IMR-90 (cell line): ENCODE results near the gene MEGF6. TPM values are rescaled to one million over a fixed set of nuclear protein-coding genes. Genes with fewer than 3 reads are reported as not detected.
A peak's percentile ranks its signal among the peaks of the same experiment; 100 is the strongest.

ENCODE experiments used
- ATAC-seq: fragments of 200-7000 bp; cut with Tn5 transposase; 2 replicates; pipeline ENCODE4 v1.9.1; 2020; ENCODE audit warnings: low read depth, mild to moderate bottlenecking, moderate library complexity
- BruUV-seq: library from RNA; stranded (reverse); fragments of 400-500 nt; replicated peaks from 2 replicates; lab custom pipeline; 2021; lab: Mats Ljungman, UMichigan
- CTCF ChIA-PET: fragments of 300-600 bp; formaldehyde crosslinking; extraction: SDS; loops from one replicate; lab custom pipeline; 2021; ENCODE audit warnings: antibody characterized with exemption; lab: Yijun Ruan, JAX
- POLR2A ChIA-PET: fragments of 300-600 bp; sonication (Branson Sonifier 250); formaldehyde crosslinking; loops from one replicate; lab custom pipeline; 2022; ENCODE audit warnings: antibody characterized with exemption; ENCODE audit not compliant: unreplicated experiment; lab: Charles Lee
- DNase-seq: peaks from one replicate; pipeline ENCODE4 v3.0.0; 2013
- H2AFZ ChIP-seq: replicated peaks from 2 replicates; pipeline ENCODE3; 2013; ENCODE audit warnings: low read length, mild to moderate bottlenecking; ENCODE audit not compliant: poor library complexity
- H2AK5ac ChIP-seq: 2 replicates; pipeline ENCODE4 v1.6.1; 2013; ENCODE audit warnings: low read depth, low read length, inconsistent platforms
- H2AK9ac ChIP-seq: replicated peaks from 2 replicates; pipeline ENCODE3; 2013; ENCODE audit warnings: mild to moderate bottlenecking, low read depth, low read length, moderate library complexity; ENCODE audit not compliant: poor library complexity
- H2BK120ac ChIP-seq: 2 replicates; pipeline ENCODE4 v1.6.1; 2013; ENCODE audit warnings: low read depth, low read length, inconsistent platforms
- H2BK15ac ChIP-seq: 3 replicates; pipeline ENCODE4 v1.6.1; 2013; ENCODE audit warnings: low read depth, low read length, inconsistent platforms
- H2BK20ac ChIP-seq: 2 replicates; pipeline ENCODE4 v1.6.1; 2013; ENCODE audit warnings: low read depth, mild to moderate bottlenecking, inconsistent platforms, low read length, moderate library complexity
- H2BK5ac ChIP-seq: 2 replicates; pipeline ENCODE4 v1.6.1; 2013; ENCODE audit warnings: mild to moderate bottlenecking, low read depth, low read length, inconsistent platforms; ENCODE audit not compliant: poor library complexity, severe bottlenecking
- H3K14ac ChIP-seq: replicated peaks from 2 replicates; pipeline ENCODE4 v1.6.1; 2013; ENCODE audit warnings: low read depth, low read length, inconsistent platforms
- H3K18ac ChIP-seq: 2 replicates; pipeline ENCODE4 v1.6.1; 2013; ENCODE audit warnings: low read depth, low read length, control low read depth
- H3K23ac ChIP-seq: 2 replicates; pipeline ENCODE4 v1.6.1; 2013; ENCODE audit warnings: low read depth, low read length, inconsistent platforms
- H3K27ac ChIP-seq: 2 replicates; pipeline ENCODE4 v1.5.1; 2013; ENCODE audit warnings: mild to moderate bottlenecking, control low read depth, low read length; ENCODE audit not compliant: insufficient read depth
- H3K27me3 ChIP-seq: 2 replicates; pipeline ENCODE4 v1.6.1; 2013; ENCODE audit warnings: low read length; ENCODE audit not compliant: control insufficient read depth, insufficient read depth
- H3K36me3 ChIP-seq: 2 replicates; pipeline ENCODE4 v1.6.1; 2013; ENCODE audit warnings: low read length, mixed read lengths; ENCODE audit not compliant: control insufficient read depth, insufficient read depth
- H3K4ac ChIP-seq: 2 replicates; pipeline ENCODE4 v1.6.1; 2013; ENCODE audit warnings: low read depth, low read length, inconsistent platforms
- H3K4me1 ChIP-seq: 2 replicates; pipeline ENCODE4 v1.6.1; 2013; ENCODE audit warnings: low read length, mixed read lengths; ENCODE audit not compliant: control insufficient read depth, insufficient read depth
- H3K4me2 ChIP-seq: 2 replicates; pipeline ENCODE4 v1.6.1; 2013; ENCODE audit warnings: low read depth, mild to moderate bottlenecking, control low read depth, low read length, moderate library complexity
- H3K4me3 ChIP-seq: 2 replicates; pipeline ENCODE4 v1.5.1; 2013; ENCODE audit warnings: low read depth, mild to moderate bottlenecking, control low read depth, low read length, moderate library complexity; ENCODE audit not compliant: insufficient read depth
- H3K56ac ChIP-seq: 2 replicates; pipeline ENCODE4 v1.6.1; 2013; ENCODE audit warnings: low read length, inconsistent platforms; ENCODE audit not compliant: insufficient read depth; ENCODE audit errors: extremely low read depth
- H3K79me1 ChIP-seq, 2 experiments: 2 replicates each; pipeline ENCODE4 v1.6.1; 2013; ENCODE audit warnings: low read length in 2 of 2, inconsistent platforms in 1 of 2, low read depth in 1 of 2
- H3K9ac ChIP-seq: 2 replicates; pipeline ENCODE4 v1.6.1; 2013; ENCODE audit warnings: low read depth, low read length, control low read depth
- H3K9me1 ChIP-seq: 2 replicates; pipeline ENCODE4 v1.6.1; 2013; ENCODE audit warnings: low read length, inconsistent platforms; ENCODE audit not compliant: insufficient read depth
- H3K9me3 ChIP-seq: 2 replicates; pipeline ENCODE4 v1.6.1; 2013; ENCODE audit warnings: low read length; ENCODE audit not compliant: control insufficient read depth, insufficient read depth
- H4K20me1 ChIP-seq: 2 replicates; pipeline ENCODE4 v1.6.1; 2013; ENCODE audit warnings: low read length, inconsistent platforms; ENCODE audit not compliant: insufficient read depth
- H4K5ac ChIP-seq: 2 replicates; pipeline ENCODE4 v1.6.1; 2013; ENCODE audit warnings: mild to moderate bottlenecking, low read depth, low read length, control low read depth
- H4K8ac ChIP-seq, 2 experiments: 2 replicates each; pipeline ENCODE4 v1.6.1; 2013; ENCODE audit warnings: low read depth in 2 of 2, low read length in 2 of 2, control low read depth in 1 of 2, inconsistent platforms in 1 of 2
- H4K91ac ChIP-seq: 2 replicates; pipeline ENCODE4 v1.6.1; 2013; ENCODE audit warnings: low read depth, low read length, inconsistent platforms; ENCODE audit not compliant: insufficient read depth
- BHLHE40 ChIP-seq: fragments of 150-350 bp; IDR thresholded peaks from 2 replicates; pipeline ENCODE4 v1.6.1; 2016; ENCODE audit warnings: mild to moderate bottlenecking, low read depth, low read length
- CEBPB ChIP-seq: IDR thresholded peaks from 2 replicates; pipeline ENCODE4 v1.6.1; 2012; ENCODE audit warnings: low read depth, low read length, improper control_type of control experiment
- CHD1 ChIP-seq: IDR thresholded peaks from 2 replicates; pipeline ENCODE4 v1.6.1; 2012; ENCODE audit warnings: low read depth, low read length, improper control_type of control experiment
- ELK1 ChIP-seq: fragments of 150-350 bp; IDR thresholded peaks from 2 replicates; pipeline ENCODE4 v1.6.1; 2016; ENCODE audit warnings: low read depth, mild to moderate bottlenecking, low read length, moderate library complexity, borderline replicate concordance
- MAZ ChIP-seq: IDR thresholded peaks from 2 replicates; pipeline ENCODE4 v1.6.1; 2012; ENCODE audit warnings: low read depth, mild to moderate bottlenecking, low read length, improper control_type of control experiment, moderate library complexity, borderline replicate concordance
- MXI1 ChIP-seq: IDR thresholded peaks from 2 replicates; pipeline ENCODE4 v1.6.1; 2012; ENCODE audit warnings: low read depth, mild to moderate bottlenecking, low read length, moderate library complexity, borderline replicate concordance
- RAD21 ChIP-seq: IDR thresholded peaks from 2 replicates; pipeline ENCODE4 v1.6.1; 2012; ENCODE audit warnings: low read length, improper control_type of control experiment
- RFX5 ChIP-seq: IDR thresholded peaks from 2 replicates; pipeline ENCODE4 v1.8.0; 2012; ENCODE audit warnings: low read depth, mild to moderate bottlenecking, low read length, moderate library complexity
- WGBS, 2 experiments: methylation state at CpG; one replicate each; pipeline versions ENCODE4 v1.1.5 to v1.1.7; 2013; ENCODE audit warnings: missing lambda C conversion rate in 2 of 2; ENCODE audit not compliant: insufficient read length in 1 of 2; ENCODE audit errors: extremely low coverage in 2 of 2; 5-methylcytosine and 5-hydroxymethylcytosine counted together
- dilution Hi-C: fragments of 300-500 bp; cut with HindIII; formaldehyde crosslinking; loops from one replicate; pipeline ENCODE4 v1.14.3; 2018; ENCODE audit warnings: low sequenced_read_pairs; ENCODE audit not compliant: unreplicated experiment
- in situ Hi-C: fragments of 300-500 bp; cut with MboI; formaldehyde crosslinking; loops from 3 replicates; pipeline ENCODE4 v1.14.3; 2019; ENCODE audit warnings: low sequenced_read_pairs, inconsistent platforms, mixed read lengths
- intact Hi-C: fragments of 100-400 bp; cut with micrococcal nuclease; formaldehyde crosslinking; loops from 2 replicates; pipeline ENCODE4 v1.10.0; 2022
- polyA plus RNA-seq, 3 experiments: library from polyadenylated mRNA; depleted of rRNA; stranded (reverse); fragments of >200 nt; gene quantifications; 2 replicates each; pipeline ENCODE4 v1.2.3, GENCODE V29; 2012; ENCODE audit warnings: low replicate concordance in 1 of 3
- total RNA-seq: library from RNA; depleted of rRNA; stranded (reverse); fragments of >200 nt; gene quantifications from 2 replicates; pipeline ENCODE4 v1.2.3, GENCODE V29; 2012

The MEGF6 gene
- total and polyA plus RNA-seq, 2 of the 4 experiments (the other 2 are of a cell fraction), result 0.72 to 4.1 TPM

DNA sequence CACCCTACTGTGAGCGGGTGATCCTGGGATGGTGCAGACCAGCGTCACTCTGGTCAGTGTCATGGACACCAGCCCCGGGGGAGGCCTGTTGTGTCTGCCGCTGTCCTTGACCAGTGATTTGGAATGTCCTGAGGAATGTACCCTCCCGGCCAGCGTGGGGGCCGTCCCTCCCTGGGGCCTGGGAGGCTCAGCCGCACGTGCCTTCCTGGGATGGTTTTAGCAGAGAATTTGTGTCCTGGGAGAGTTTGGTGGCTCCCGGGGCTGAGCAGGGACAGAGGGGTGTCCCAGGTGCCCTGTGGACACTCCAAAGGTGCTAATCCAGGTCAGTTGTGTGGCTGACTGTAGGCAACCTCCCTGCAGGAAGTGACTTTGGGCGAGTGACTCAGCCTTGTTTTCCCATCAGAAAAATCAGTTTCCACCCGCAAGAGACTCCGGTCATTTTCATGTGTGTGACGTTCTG is 150.6 kb downstream of the MEGF6 start:
- no peaks in the 10 kb centered on the region for H3K9me1 ChIP-seq
- no peak overlapping the region for H2BK5ac ChIP-seq
- H2AK9ac ChIP-seq, result peak overlapping the region; percentile 28
- H2BK20ac ChIP-seq, result no peak overlapping the region
- H3K14ac ChIP-seq, result no peak overlapping the region
- DNase-seq (no peak), ATAC-seq (no peak)
- H2BK15ac ChIP-seq, result no peak overlapping the region
- H3K9me3 ChIP-seq, result no peaks in the 10 kb centered on the region
- H2AK5ac ChIP-seq, result no peak overlapping the region
- H4K91ac ChIP-seq, result no peak overlapping the region
- CTCF ChIA-PET, result no interaction called here
- no peak overlapping the region for H3K23ac ChIP-seq
- WGBS, 2 experiments, result 48% methylated on average over 5 of the region's 14 CpGs; no CpG with 5 or more reads in 1 of the 2 experiments
- TF ChIP-seq ELK1, result no peak
- TF ChIP-seq BHLHE40, result peak; percentile 29; the same call in 1 of the 2 replicates
- no peak for TF ChIP-seq RFX5
- TF ChIP-seq CHD1, result no peak
- no peak for TF ChIP-seq MAZ
- TF ChIP-seq MXI1, result no peak
- TF ChIP-seq RAD21, result no peak
- no peak for TF ChIP-seq CEBPB
- no TSS peak for BruUV-seq
- no peak overlapping the region for H3K56ac ChIP-seq
- H3K4me1 ChIP-seq, result no peaks in the 10 kb centered on the region
- no peak overlapping the region for H4K8ac ChIP-seq
- H2BK120ac ChIP-seq, result no peak overlapping the region
- intact Hi-C loops (no loop called here), in situ Hi-C loops (no loop called here), dilution Hi-C loops (no loop called here)
- H3K27ac ChIP-seq, result no peak overlapping the region
- H3K4me3 ChIP-seq, result no peak overlapping the region
- no peak overlapping the region for H4K5ac ChIP-seq
- H4K20me1 ChIP-seq, result no peaks in the 10 kb centered on the region
- H3K4ac ChIP-seq, result no peak overlapping the region
- H3K79me1 ChIP-seq, result no peaks in the 10 kb centered on the region
- no peak overlapping the region for H2AFZ ChIP-seq
- H3K27me3 ChIP-seq, result peaks cover 16% of the 10 kb centered on the region
- H3K4me2 ChIP-seq, result no peak overlapping the region
- no peak overlapping the region for H3K18ac ChIP-seq
- no peak overlapping the region for H3K9ac ChIP-seq
- no peaks in the 10 kb centered on the region for H3K36me3 ChIP-seq
- POLR2A ChIA-PET, result no interaction called here
